Neural cell (in vitro differentiated cells): ENCODE data around the gene PGA4. TPM values are rescaled to one million over a fixed set of nuclear protein-coding genes. Genes with fewer than 3 reads are reported as not detected.
"Not testable (repeated sequence)": the region's sequence is repeated elsewhere in the genome, so short reads cannot be mapped to it uniquely, and the experiment has no call there.

Source experiments
- H2AFZ ChIP-seq: fragments of 200-600, 300-800 bp; sonication (generic), shearing (Covaris generic); 2 replicates; pipeline ENCODE4 v1.6.0; 2014; ENCODE audit warnings: low read depth, mild to moderate bottlenecking, antibody characterized with exemption, low read length, moderate library complexity
- H3F3A ChIP-seq: fragments of 200-600 bp; shearing (Covaris generic); 2 replicates; pipeline ENCODE4 v1.6.1; 2016; ENCODE audit warnings: mild to moderate bottlenecking, moderate library complexity, mixed read lengths, antibody characterized with exemption, low read length; ENCODE audit not compliant: insufficient read depth, poor library complexity, severe bottlenecking
- H3K27ac ChIP-seq: fragments of 200-600, 300-800 bp; sonication (generic), shearing (Covaris generic); 2 replicates; pipeline ENCODE4 v1.5.1; 2014; ENCODE audit warnings: mild to moderate bottlenecking, low read length, moderate library complexity
- H3K27me3 ChIP-seq: fragments of 300-800, 200-600 bp; sonication (generic), shearing (Covaris generic); 2 replicates; pipeline ENCODE4 v1.6.0; 2014; ENCODE audit warnings: mild to moderate bottlenecking, low read depth, low read length, moderate library complexity; ENCODE audit not compliant: insufficient read depth
- H3K36me3 ChIP-seq: fragments of 300-800, 200-600 bp; sonication (generic), shearing (Covaris generic); 2 replicates; pipeline ENCODE4 v1.5.1; 2014; ENCODE audit warnings: mild to moderate bottlenecking, antibody characterized with exemption, low read length, moderate library complexity; ENCODE audit not compliant: insufficient read depth
- H3K4me2 ChIP-seq: fragments of 300-800, 200-600 bp; sonication (generic), shearing (Covaris generic); 2 replicates; pipeline ENCODE4 v1.6.0; 2014; ENCODE audit warnings: mild to moderate bottlenecking, low read length
- H3K4me3 ChIP-seq: fragments of 300-800, 200-600 bp; sonication (generic), shearing (Covaris generic); 2 replicates; pipeline ENCODE4 v1.5.1; 2014; ENCODE audit warnings: mild to moderate bottlenecking, low read length, moderate library complexity
- H3K79me2 ChIP-seq: fragments of 200-600 bp; shearing (Covaris generic); replicated peaks from 2 replicates; pipeline ENCODE4 v1.6.0; 2014; ENCODE audit warnings: mild to moderate bottlenecking, low read length, moderate library complexity; ENCODE audit not compliant: insufficient read depth
- H3K9ac ChIP-seq: fragments of 300-800, 200-600 bp; sonication (generic), shearing (Covaris generic); 2 replicates; pipeline ENCODE4 v1.6.1; 2016; ENCODE audit warnings: mild to moderate bottlenecking, low read length, mixed read lengths
- H3K9me2 ChIP-seq: fragments of 200-600 bp; shearing (Covaris generic); 2 replicates; pipeline ENCODE4 v1.6.1; 2016; ENCODE audit warnings: mild to moderate bottlenecking, low read length, mixed read lengths; ENCODE audit not compliant: insufficient read depth
- H3K9me3 ChIP-seq: fragments of 200-600, 300-800 bp; sonication (generic), shearing (Covaris generic); 2 replicates; pipeline ENCODE4 v1.6.1; 2016; ENCODE audit warnings: mild to moderate bottlenecking, mixed run types, low read length, moderate library complexity, mixed read lengths
- H4K20me1 ChIP-seq: fragments of 200-600 bp; shearing (Covaris generic); 2 replicates; pipeline ENCODE4 v1.6.1; 2016; ENCODE audit warnings: mild to moderate bottlenecking, mixed run types; ENCODE audit not compliant: insufficient read depth
- EP300 ChIP-seq: fragments of 450-650 bp; conservative IDR thresholded peaks from 2 replicates; pipeline ENCODE4 v1.6.1; 2014; ENCODE audit warnings: antibody characterized with exemption, mild to moderate bottlenecking, moderate library complexity; ENCODE audit not compliant: poor library complexity, severe bottlenecking
- EZH2 ChIP-seq: fragments of 200-600, 300-800 bp; shearing (Covaris generic), sonication (generic); IDR thresholded peaks from 2 replicates; pipeline ENCODE4 v1.6.1; 2014; ENCODE audit warnings: antibody characterized with exemption, low read length, borderline replicate concordance, mild to moderate bottlenecking; ENCODE audit not compliant: insufficient read depth, poor library complexity, severe bottlenecking
- MXI1 ChIP-seq: fragments of 450-650 bp; conservative IDR thresholded peaks from 2 replicates; pipeline ENCODE4 v1.6.1; 2014; ENCODE audit warnings: antibody characterized with exemption, mild to moderate bottlenecking; ENCODE audit not compliant: poor library complexity, severe bottlenecking
- POLR2AphosphoS5 ChIP-seq: IDR thresholded peaks from 2 replicates; pipeline ENCODE4 v1.6.1; 2012
- RAD21 ChIP-seq: fragments of 450-650 bp; conservative IDR thresholded peaks from 2 replicates; pipeline ENCODE4 v1.6.1; 2014; ENCODE audit warnings: antibody characterized with exemption, mild to moderate bottlenecking, moderate library complexity
- SMC3 ChIP-seq: fragments of 450-650 bp; conservative IDR thresholded peaks from 2 replicates; pipeline ENCODE4 v1.6.1; 2014; ENCODE audit warnings: antibody characterized with exemption, mild to moderate bottlenecking, moderate library complexity; ENCODE audit not compliant: poor library complexity
- TAF1 ChIP-seq: IDR thresholded peaks from 2 replicates; pipeline ENCODE4 v1.6.1; 2012; ENCODE audit warnings: low read depth
- polyA minus RNA-seq: library from RNA; depleted of rRNA, polyadenylated mRNA; stranded (reverse); fragments of >200 nt; gene quantifications from 2 replicates; pipeline ENCODE4 v1.2.3, GENCODE V29; 2014
- polyA plus RNA-seq: library from polyadenylated mRNA; depleted of rRNA; stranded (reverse); fragments of >200 nt; gene quantifications from 2 replicates; pipeline ENCODE4 v1.2.3, GENCODE V29; 2014
- TF ChIP-seq, protein P1 (sequence below): fragments of 450-650 bp; IDR thresholded peaks from 2 replicates; pipeline ENCODE4 v1.5.1; 2014; ENCODE audit warnings: antibody characterized with exemption, mild to moderate bottlenecking, moderate library complexity; ENCODE audit not compliant: poor library complexity, severe bottlenecking
- TF ChIP-seq, protein P2 (sequence below): IDR thresholded peaks from 2 replicates; pipeline ENCODE4 v1.6.1; 2012; ENCODE audit warnings: borderline replicate concordance

PGA4 gene
- not detected in 2 replicates for polyA plus RNA-seq
- not detected in 2 replicates for polyA minus RNA-seq

- not testable (repeated sequence) for H3K36me3 ChIP-seq, H3K9ac ChIP-seq, H3K4me2 ChIP-seq, H3K79me2 ChIP-seq, H3K27me3 ChIP-seq, H3K27ac ChIP-seq, H3F3A ChIP-seq, H3K4me3 ChIP-seq, H3K9me2 ChIP-seq, H3K9me3 ChIP-seq, H2AFZ ChIP-seq, H4K20me1 ChIP-seq
Observed at GRCh38 chr11:61222047-61222446, at the start of gene PGA4. Gene PGA4, plus strand, starts transcription at chr11:61222347. Its CDS starts 54 bp downstream, at chr11:61222401.

DNA sequence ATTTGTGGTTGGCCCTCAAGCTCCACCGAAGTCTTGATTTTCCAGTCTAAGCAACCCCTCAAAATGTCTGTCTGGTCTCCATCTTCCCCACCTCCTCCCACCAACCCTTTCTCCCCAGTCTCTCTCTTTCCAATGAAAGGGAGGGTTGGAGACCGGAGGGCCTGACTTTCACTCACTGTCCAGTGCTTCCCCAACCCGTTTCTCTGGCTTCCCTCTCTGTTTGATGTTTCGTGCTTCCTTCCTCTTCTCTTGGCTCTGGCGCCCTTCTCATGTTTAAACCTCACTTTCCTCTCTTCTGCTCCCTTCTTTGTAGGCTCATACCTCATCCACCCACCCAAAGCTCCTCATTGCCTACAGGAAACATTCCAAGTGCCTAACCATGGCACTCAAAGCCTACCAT is 49.8 kb upstream of the PGA4 start:
- no peak overlapping the region for H3K9ac ChIP-seq
- TF ChIP-seq, protein P1, sequence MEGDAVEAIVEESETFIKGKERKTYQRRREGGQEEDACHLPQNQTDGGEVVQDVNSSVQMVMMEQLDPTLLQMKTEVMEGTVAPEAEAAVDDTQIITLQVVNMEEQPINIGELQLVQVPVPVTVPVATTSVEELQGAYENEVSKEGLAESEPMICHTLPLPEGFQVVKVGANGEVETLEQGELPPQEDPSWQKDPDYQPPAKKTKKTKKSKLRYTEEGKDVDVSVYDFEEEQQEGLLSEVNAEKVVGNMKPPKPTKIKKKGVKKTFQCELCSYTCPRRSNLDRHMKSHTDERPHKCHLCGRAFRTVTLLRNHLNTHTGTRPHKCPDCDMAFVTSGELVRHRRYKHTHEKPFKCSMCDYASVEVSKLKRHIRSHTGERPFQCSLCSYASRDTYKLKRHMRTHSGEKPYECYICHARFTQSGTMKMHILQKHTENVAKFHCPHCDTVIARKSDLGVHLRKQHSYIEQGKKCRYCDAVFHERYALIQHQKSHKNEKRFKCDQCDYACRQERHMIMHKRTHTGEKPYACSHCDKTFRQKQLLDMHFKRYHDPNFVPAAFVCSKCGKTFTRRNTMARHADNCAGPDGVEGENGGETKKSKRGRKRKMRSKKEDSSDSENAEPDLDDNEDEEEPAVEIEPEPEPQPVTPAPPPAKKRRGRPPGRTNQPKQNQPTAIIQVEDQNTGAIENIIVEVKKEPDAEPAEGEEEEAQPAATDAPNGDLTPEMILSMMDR, result no peak
- TF ChIP-seq EZH2, result no peak
- no peak for TF ChIP-seq RAD21
- TF ChIP-seq TAF1, result no peak
- TF ChIP-seq POLR2AphosphoS5, result no peak
- TF ChIP-seq, protein P2, sequence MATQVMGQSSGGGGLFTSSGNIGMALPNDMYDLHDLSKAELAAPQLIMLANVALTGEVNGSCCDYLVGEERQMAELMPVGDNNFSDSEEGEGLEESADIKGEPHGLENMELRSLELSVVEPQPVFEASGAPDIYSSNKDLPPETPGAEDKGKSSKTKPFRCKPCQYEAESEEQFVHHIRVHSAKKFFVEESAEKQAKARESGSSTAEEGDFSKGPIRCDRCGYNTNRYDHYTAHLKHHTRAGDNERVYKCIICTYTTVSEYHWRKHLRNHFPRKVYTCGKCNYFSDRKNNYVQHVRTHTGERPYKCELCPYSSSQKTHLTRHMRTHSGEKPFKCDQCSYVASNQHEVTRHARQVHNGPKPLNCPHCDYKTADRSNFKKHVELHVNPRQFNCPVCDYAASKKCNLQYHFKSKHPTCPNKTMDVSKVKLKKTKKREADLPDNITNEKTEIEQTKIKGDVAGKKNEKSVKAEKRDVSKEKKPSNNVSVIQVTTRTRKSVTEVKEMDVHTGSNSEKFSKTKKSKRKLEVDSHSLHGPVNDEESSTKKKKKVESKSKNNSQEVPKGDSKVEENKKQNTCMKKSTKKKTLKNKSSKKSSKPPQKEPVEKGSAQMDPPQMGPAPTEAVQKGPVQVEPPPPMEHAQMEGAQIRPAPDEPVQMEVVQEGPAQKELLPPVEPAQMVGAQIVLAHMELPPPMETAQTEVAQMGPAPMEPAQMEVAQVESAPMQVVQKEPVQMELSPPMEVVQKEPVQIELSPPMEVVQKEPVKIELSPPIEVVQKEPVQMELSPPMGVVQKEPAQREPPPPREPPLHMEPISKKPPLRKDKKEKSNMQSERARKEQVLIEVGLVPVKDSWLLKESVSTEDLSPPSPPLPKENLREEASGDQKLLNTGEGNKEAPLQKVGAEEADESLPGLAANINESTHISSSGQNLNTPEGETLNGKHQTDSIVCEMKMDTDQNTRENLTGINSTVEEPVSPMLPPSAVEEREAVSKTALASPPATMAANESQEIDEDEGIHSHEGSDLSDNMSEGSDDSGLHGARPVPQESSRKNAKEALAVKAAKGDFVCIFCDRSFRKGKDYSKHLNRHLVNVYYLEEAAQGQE, result no peak
- TF ChIP-seq SMC3, result no peak
- TF ChIP-seq MXI1, result no peak
- TF ChIP-seq EP300, result no peak
- no peak overlapping the region for H3K27ac ChIP-seq
- H3K9me2 ChIP-seq, result no peaks in the 10 kb centered on the region
- H3K4me3 ChIP-seq, result no peak overlapping the region
- no peaks in the 10 kb centered on the region for H3K27me3 ChIP-seq
- H3F3A ChIP-seq, result no peaks in the 10 kb centered on the region
- no peak overlapping the region for H3K4me2 ChIP-seq
- no peaks in the 10 kb centered on the region for H3K36me3 ChIP-seq
- no peaks in the 10 kb centered on the region for H3K79me2 ChIP-seq
- H4K20me1 ChIP-seq, result no peaks in the 10 kb centered on the region
- no peaks in the 10 kb centered on the region for H3K9me3 ChIP-seq
- H2AFZ ChIP-seq, result no peak overlapping the region

DNA sequence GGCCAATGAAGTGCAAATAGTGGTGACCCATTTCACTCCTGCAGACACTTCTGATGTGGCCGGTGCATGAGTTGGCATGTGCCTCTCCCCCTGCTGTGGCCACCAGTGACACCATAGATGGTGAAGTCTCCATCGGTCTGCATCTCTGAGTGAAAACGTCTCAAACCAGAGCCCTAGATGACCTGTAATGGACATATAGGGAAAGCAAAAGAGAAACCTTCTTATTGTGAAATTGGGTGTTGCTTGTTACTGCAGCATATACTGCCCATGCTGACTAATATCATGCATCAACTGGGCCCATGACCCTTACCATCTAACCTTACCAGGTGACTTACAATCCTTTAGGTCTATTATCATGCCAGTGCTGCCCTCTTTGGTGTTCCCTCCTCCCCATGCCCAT is 49.3 kb upstream of the PGA4 start:
- H3K9me3 ChIP-seq, result no peaks in the 10 kb centered on the region
- H3K9ac ChIP-seq, result no peak overlapping the region
- TF ChIP-seq, protein P1, result no peak
- TF ChIP-seq EZH2 (no peak), RAD21 (no peak), TAF1 (no peak), MXI1 (no peak)
- H3K79me2 ChIP-seq, result no peaks in the 10 kb centered on the region
- no peak overlapping the region for H3K4me3 ChIP-seq
- no peaks in the 10 kb centered on the region for H3F3A ChIP-seq
- no peaks in the 10 kb centered on the region for H3K9me2 ChIP-seq
- no peaks in the 10 kb centered on the region for H3K36me3 ChIP-seq
- H3K4me2 ChIP-seq, result no peak overlapping the region
- H2AFZ ChIP-seq, result no peak overlapping the region
- H3K27me3 ChIP-seq, result no peaks in the 10 kb centered on the region
- no peak overlapping the region for H3K27ac ChIP-seq
- H4K20me1 ChIP-seq, result no peaks in the 10 kb centered on the region
